Astrocyte of the hippocampus (primary cell): ENCODE results near the gene EFNA3.
"Not testable (repeated sequence)": the region's sequence is repeated elsewhere in the genome, so short reads cannot be mapped to it uniquely, and the experiment has no call there.

Source experiments
- DNase-seq: peaks from one replicate; pipeline ENCODE4 v3.0.0; 2011; ENCODE audit warnings: low read depth, low spot score

The EFNA3 gene

GRCh38 chr1:155108296-155108695 is 29.7 kb downstream of the EFNA3 start:
- no peak for DNase-seq

GRCh38 chr1:155110381-155110780 is 31.7 kb downstream of the EFNA3 start:
- DNase-seq = no peak

GRCh38 chr1:155110826-155111225 is 32.2 kb downstream of the EFNA3 start:
- DNase-seq = no peak

- no peak for DNase-seq
Measured at GRCh38 chr1:155113450-155113980, 34.9 kb downstream of the EFNA3 start.

- DNase-seq = no peak
Measured at GRCh38 chr1:155116113-155116764, 37.6 kb downstream of the EFNA3 start.

- no peak for DNase-seq
Measured at GRCh38 chr1:155117610-155118009, 39.0 kb downstream of the EFNA3 start.

- DNase-seq = not testable (repeated sequence)
Measured at GRCh38 chr1:155118090-155118489, 39.5 kb downstream of the EFNA3 start.

GRCh38 chr1:155120253-155120652 is 41.6 kb downstream of the EFNA3 start:
- DNase-seq = no peak

GRCh38 chr1:155121249-155121648 is 42.6 kb downstream of the EFNA3 start:
- no peak for DNase-seq

GRCh38 chr1:155122308-155122707 is 43.7 kb downstream of the EFNA3 start:
- DNase-seq = no peak

- no peak for DNase-seq
Measured at GRCh38 chr1:155123801-155124200, 45.2 kb downstream of the EFNA3 start.

- peak; percentile 54 for DNase-seq
Measured at GRCh38 chr1:155124503-155125463, 46.1 kb downstream of the EFNA3 start.

GRCh38 chr1:155125511-155125945 is 46.9 kb downstream of the EFNA3 start:
- DNase-seq = peak; percentile 9

GRCh38 chr1:155125946-155126555 is 47.4 kb downstream of the EFNA3 start:
- DNase-seq = peak; percentile 52

GRCh38 chr1:155126556-155127104 is 48.0 kb downstream of the EFNA3 start:
- peak; percentile 60 for DNase-seq

GRCh38 chr1:155127105-155127966 is 48.7 kb downstream of the EFNA3 start, which contains the start of gene EFNA1:
TSS of gene EFNA1 (plus strand) at chr1:155127876. CDS start at chr1:155127978, 102 bp downstream.
- DNase-seq = peak; percentile 78

GRCh38 chr1:155127967-155128754 is 49.5 kb downstream of the EFNA3 start:
- no peak for DNase-seq

- peak; percentile 26 for DNase-seq
Measured at GRCh38 chr1:155128755-155129473, 50.3 kb downstream of the EFNA3 start.
